ENCODE data around the gene CCDC170.

GRCh38 chr6:151664390-151664789 lies 170.6 kb downstream of the CCDC170 start:
- TF ChIP-seq CTCF (IDR thresholded peaks at IDR 0.05; ENCODE audit: poor library complexity, severe bottlenecking) (no peak), POLR2AphosphoS5 (IDR thresholded peaks at IDR 0.05) (no peak), EZH2 (IDR thresholded peaks at IDR 0.05; ENCODE audit: borderline replicate concordance, insufficient read depth, low read length, poor library complexity, severe bottlenecking) (no peak), EP300 (conservative IDR thresholded peaks at IDR 0.05; ENCODE audit: poor library complexity, severe bottlenecking) (no peak), REST (IDR thresholded peaks at IDR 0.05; ENCODE audit: borderline replicate concordance) (no peak), MXI1 (conservative IDR thresholded peaks at IDR 0.05; ENCODE audit: poor library complexity, severe bottlenecking) (no peak), TAF1 (IDR thresholded peaks at IDR 0.05; ENCODE audit: low read depth) (no peak), RAD21 (conservative IDR thresholded peaks at IDR 0.05) (no peak)
